CD4-positive, alpha-beta T cell treated with Interleukin-4 for 4 hours (primary cell): ENCODE measurements around the gene MAPK14.
"Not testable (repeated sequence)": the region's sequence is repeated elsewhere in the genome, so short reads cannot be mapped to it uniquely, and the experiment has no call there.

Source experiments
- DNase-seq: peaks from one replicate; pipeline ENCODE4 v3.0.0-alpha.2; 2020

Gene MAPK14

DNA sequence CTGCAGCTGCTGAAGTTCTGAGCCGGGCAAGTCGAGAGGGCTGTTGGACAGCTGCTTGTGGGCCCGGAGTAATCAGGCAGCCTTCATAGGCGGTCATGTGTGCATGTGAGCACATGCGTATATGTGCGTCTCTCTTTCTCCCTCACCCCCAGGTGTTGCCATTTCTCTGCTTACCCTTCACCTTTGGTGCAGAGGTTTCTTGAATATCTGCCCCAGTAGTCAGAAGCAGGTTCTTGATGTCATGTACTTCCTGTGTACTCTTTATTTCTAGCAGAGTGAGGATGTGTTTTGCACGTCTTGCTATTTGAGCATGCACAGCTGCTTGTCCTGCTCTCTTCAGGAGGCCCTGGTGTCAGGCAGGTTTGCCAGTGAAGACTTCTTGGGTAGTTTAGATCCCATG, 81.5 kb downstream of the MAPK14 start:
- DNase-seq = peak; percentile 49

DNA sequence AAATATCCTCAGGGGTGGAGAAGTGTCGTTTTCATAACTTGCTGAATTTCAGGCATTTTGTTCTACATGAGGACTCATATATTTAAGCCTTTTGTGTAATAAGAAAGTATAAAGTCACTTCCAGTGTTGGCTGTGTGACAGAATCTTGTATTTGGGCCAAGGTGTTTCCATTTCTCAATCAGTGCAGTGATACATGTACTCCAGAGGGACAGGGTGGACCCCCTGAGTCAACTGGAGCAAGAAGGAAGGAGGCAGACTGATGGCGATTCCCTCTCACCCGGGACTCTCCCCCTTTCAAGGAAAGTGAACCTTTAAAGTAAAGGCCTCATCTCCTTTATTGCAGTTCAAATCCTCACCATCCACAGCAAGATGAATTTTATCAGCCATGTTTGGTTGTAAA, 82.4 kb downstream of the MAPK14 start:
- DNase-seq = no peak

DNA sequence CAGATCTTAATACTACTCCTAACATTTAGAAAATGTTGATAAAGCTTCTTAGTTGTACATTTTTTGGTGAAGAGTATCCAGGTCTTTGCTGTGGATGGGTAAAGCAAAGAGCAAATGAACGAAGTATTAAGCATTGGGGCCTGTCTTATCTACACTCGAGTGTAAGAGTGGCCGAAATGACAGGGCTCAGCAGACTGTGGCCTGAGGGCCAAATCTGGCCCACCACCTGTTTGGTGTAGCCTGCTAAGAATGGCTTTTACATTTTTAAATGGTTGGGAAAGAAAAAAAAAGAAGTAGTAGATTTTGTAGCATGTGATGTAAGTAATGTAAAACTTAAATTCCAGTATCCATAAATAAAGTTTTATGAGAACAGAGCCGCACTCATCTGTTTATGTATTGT, 83.3 kb downstream of the MAPK14 start:
- no peak for DNase-seq

DNA sequence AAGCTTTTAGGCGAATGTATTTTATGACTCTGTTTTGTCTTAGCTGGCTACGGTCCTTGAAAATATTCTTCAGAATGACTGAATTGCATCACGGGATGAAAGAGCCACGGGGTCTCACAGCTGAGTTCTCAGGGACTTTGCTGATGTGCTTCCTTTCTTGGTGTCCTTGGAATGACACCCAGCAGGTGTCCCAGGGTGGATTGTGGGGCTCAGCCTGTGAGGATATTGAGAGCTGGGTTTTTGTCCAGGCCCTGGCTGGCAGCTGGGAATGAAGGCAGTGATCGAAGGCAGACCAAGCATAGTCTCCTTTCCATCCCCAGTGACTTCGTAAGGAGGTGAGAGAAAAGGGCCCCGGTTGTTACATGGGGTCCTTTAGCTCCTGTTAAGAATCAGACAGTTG, 83.9 kb downstream of the MAPK14 start:
- DNase-seq = no peak

DNA sequence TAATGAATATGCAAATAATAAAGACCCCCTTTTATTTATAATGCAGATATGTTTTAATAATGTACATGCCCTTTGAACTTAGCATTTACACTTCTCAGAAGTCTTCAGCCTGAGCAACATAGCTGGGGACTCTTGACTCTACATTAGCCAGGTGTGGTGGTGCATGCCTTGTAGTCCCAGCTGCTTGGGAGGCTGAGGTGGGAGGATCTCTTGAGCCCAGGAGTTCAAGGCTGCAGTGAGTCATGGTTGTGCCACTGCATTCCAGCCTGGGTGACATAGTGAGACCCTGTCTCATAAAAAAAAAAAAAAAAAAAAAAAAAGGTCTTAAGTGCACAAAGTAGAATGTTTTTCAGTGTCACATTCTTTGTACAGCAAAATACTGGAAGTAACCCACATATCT, 85.4 kb downstream of the MAPK14 start:
- no peak for DNase-seq

DNA sequence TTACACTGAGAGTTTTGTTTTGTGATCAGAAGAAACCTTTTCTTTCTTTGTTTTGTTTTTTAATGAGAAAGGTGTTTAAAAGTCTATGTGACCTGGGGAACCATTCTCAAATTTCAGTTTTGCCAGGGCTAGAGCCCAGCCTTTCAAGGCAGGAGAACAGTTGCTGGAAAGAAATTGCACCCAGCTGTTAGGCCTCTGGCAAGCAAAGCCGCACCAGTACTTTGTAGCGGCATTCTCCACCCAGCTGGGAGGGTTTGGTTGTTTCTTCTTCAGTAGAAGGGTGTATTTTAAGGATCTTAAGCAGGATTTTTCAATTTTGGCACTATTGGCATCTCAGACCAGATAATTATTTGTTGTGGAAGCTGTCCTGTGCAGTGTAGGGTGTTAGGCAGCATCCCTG, 86.1 kb downstream of the MAPK14 start:
- no peak for DNase-seq

DNA sequence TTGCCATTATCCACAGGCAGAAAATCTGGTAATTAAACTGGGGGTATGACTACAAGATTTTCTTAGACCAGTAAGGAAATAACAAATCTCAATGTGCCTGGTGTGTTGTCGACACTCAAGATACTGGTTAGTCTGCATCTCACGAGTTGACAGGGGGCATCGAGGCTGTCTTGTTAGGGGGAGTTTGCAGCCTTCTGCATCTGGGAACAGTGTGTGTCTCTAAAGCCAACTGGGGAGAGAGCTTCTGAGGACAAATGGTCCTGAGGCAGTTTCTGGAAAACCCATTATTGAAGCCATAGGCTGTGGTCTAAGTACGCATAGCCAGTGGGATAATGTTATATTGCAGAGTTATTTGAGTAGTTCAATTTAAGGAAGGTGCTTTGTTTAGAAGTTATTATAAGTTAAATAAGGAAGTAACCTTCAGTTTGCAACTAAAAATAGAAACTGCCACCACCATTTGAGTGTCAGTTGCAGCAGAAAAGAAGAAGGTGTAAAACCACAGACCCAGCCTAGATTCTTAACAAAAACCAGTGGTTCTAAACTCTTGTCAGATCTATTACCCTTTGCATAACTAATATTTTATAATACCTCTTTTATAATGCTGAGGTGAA, 87.3 kb downstream of the MAPK14 start:
- DNase-seq = peak; percentile 64

DNA sequence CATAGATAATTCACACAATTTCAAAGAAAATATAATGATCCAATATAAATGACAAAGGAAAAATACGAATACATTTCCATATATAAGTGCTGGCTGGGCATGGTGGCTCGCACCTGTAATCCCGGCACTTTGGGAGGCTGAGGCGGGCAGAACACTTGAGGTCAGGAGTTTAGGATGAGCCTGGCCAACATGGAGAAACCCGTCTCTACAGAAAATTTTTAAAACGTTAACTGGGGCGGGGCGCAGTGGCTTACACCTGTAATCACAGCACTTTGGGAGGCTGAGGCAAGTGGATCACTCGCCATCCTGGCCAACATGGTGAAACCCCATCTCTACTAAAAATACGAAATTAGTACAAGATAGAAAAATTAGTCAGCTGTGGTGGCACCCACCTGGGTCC, 87.8 kb downstream of the MAPK14 start:
- no peak for DNase-seq

DNA sequence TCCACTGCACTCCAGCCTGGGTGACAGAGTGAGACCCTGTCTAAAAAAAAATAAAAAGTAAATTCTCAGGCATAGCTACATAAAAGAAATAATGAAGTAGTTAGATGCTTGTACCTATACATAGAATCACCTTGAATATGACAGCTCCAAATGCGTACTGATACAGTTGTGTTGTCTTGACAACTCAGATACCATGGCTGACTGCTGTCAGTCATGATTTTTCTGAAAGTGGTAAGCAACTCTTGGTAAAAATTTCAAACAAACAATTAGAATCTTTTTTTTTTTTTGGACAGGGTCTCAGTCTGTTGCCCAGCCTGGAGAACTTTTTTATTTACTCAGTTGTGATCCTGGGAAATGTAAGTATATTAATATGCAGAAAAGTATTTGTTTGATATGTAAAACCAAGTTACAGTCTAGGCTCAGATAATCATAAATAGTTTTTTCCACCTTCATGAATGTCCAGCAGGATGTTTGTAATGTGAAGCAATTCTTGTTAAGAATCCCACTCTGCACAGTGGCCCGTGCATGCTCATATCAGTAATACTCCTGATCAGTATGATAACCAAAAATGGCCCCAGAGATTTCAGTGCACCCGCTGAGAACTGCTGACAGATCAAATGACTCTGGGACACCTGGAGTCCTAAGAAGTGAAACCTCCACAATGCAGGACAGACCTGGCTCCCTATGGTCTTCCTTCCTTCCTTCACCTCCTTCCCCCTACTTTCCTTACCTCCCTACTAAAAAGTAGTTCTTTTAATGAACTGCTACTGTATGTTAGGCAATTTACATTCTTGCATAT, 88.7 kb downstream of the MAPK14 start:
- DNase-seq = no peak

DNA sequence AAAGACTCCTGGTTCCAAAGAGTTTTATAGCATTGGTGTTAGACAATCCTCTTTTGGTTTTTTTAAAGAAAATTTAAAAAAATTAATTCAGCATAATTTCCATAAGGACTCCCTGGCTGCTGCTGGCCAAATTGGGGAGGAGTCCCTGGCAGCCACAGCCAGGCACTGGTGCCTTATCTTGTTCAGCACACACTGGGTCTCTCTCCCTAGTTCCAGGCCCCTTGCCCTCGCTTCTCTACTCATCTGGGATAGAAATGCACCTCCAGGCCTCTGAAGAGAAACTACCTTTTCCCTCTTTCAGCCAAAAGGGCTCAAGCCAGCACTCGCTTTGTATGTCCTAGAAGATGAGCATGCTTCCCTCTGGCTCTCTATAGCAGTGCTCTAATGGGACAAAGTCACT, 89.3 kb downstream of the MAPK14 start:
- no peak for DNase-seq

DNA sequence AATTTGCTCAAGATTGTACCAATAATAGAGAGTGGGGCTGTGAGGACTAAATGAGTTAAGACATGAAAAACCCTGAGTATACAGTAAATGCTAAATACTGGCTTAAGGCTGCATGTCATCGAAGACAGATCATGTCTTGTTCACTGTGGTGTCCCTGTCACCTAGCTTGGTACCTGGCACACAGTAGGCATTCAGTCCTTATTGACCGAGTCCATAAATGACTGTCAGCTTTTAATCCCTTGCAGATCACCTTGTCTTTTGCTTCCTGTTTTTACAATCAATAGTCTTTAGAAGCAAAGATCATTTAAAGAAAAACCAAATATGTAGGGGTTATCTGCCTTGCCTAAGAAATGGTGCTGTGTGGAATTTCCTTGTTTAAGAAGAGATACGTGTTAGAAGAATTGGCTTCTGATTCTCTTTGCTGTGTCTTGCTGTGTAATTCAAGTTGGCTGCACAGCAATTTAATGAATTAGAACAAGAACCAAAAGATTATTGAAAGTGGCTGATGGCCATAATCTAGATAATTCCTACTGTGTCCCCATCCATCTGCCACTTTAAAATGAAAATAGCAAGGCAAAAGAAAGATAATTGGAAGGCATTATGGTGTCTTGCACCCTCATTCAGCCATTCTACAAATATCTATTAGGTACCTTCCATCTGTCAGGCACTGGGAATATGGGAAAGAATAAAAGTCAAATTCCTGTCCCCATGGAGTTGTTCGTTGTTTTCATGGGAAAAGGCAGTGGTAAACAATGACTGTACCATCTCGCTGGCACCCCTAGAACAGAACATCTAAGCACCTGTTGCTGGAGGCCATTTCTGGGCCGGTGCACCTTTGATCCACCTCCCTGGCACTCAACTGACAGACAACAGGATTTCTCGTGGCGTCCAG, 90.3 kb downstream of the MAPK14 start:
- DNase-seq = no peak

DNA sequence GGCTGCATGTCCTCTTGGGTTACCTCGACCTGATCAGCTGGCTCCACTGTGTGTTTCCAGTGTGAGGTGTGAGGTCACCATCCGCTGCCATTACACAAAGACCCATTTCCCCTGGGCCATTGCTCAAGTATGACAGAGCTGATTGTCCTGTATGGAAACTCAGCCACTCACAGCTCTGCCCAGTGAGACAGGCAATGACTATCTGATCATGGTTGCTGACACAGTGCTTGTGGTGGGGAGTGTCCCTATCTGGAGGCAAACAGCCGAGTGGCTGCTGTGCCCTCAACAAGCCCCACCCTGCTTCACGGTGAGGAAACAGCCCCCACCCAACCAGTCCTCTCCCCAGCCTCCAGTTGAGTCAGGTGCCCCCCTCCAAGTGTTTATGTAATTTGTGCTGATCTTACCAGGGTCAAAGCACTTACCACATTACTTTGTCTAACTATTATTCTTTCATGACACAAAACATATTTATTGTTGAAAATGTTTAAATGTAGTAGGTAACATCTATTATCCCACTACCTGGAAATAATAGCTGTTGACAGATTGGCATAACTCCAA, 91.0 kb downstream of the MAPK14 start:
- DNase-seq = peak; percentile 88

DNA sequence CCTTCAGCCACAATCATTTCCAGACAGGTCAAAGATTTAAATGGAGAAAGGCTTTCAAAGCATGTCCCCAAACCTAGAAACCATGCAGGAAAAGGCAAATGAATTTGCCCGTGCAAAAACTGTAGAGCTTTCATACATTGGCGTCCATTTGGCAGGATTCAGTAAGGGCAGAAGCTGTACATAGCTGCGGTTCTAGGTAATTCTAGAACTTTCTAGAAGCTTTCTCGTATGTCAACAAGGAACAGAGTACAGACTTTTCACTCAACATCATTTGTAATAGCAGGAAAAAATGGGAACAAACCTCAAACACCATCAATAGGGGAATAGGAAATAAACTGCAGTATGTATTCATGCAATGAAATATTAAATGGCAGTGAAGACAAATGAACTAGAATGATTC, 91.6 kb downstream of the MAPK14 start:
- DNase-seq = no peak

DNA sequence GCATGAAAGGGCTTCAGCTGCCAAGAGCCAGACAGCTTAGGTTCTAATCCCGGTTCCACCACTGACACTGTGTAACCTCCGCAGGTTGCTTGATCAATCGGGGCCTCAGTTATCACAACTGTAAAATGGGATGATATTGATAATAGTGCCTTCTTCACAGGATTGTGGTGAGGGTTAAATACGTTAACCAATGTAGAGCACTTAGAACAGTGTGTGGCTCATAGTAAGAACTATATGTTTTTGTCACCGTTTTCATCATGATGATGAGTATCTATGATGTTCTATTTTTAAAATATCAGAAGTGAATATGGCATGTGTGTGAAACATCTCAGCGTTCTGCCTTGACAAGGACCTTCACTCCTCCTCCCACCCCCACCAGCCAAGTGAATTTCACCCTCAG, 92.4 kb downstream of the MAPK14 start:
- no peak for DNase-seq

DNA sequence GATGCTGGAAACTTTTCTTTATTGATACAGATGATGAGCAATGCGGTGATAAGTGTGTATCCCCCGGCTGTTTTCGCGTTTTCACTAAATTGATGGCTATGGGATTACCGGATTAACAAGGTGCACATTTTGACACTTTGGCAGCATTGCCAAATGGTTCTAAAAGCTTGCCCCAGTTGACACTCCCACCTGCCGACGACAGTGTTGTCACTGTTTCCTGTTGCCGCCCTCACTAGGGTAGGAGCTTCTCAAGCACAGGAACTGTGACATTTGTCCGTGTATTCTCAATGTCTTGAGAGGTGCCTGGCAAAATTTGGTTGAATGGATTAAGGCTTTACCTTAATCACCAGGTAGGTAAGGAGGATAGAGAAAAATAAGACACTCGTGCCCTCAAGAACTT, 92.9 kb downstream of the MAPK14 start:
- peak; percentile 81 for DNase-seq

DNA sequence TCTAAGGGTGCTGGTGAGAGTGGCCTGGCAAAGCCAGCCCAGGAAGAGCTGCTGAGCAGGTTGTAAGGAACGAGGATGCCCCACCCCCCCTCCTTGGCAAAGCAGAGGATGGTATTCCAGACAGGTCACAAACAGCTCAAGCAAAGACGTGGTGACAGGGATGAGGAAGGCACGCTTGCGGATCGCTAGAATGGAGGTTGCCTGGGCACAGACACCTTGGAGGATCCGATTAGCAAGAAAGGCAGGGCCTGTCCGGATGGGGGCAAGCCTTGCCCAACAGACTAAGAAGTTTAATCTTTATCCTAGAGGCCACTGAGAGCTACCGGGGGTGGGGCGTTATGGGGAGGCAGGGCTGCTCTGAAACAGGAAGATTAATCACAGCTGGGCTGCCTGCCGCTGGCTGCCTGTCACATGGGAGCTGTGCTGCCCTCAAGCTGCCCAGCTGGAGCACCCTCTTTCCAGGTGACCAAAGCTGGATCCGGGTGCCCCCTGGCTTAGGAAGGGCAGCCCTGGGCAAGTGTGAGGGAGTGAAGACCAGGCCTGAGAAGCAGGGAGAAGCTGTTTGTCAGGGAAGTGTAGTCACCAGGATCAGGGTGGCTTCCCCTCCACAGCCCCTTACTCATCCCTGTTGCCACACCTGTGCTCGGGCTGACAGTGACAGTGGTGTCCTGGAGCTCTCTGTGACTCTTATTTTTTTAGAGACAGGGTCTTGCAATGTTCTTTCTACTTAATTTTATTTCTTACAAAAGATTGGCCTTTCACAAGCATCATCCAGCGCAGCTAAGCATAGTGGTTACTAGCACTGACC, 93.6 kb downstream of the MAPK14 start:
- peak; percentile 61 for DNase-seq

DNA sequence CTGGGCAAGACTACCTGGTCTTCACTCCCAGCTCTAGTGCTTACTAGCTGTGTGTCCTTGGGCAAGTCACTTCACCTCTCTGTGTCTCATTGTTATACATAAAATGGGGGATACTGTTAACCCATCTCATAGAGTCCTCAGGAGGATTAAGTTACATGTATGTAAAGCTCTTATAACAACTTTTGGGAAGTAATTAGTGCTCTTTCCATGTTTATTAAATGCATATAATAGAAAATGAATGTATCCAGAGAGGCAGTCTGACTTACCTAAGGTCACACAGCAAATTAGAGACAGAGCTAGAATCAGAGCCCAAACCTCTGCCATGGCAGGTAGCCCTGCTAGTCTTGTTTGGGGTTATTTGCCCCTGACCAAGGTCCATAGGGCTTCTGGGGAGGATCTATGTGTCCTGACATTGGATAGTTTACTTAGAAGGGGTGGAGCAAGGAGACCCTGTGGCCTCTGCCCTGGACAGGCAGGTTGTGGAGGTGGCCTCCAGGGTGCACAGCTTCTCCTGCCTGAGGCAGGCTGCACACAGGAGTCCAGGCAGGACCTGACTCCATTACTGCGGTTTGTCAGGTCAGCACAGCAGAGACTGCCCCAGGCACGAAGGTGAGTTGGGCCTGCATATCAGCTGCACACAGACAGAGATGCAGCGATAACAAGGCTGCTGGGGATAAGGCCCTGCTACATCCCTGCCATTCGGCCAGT, 94.3 kb downstream of the MAPK14 start:
- no peak for DNase-seq

DNA sequence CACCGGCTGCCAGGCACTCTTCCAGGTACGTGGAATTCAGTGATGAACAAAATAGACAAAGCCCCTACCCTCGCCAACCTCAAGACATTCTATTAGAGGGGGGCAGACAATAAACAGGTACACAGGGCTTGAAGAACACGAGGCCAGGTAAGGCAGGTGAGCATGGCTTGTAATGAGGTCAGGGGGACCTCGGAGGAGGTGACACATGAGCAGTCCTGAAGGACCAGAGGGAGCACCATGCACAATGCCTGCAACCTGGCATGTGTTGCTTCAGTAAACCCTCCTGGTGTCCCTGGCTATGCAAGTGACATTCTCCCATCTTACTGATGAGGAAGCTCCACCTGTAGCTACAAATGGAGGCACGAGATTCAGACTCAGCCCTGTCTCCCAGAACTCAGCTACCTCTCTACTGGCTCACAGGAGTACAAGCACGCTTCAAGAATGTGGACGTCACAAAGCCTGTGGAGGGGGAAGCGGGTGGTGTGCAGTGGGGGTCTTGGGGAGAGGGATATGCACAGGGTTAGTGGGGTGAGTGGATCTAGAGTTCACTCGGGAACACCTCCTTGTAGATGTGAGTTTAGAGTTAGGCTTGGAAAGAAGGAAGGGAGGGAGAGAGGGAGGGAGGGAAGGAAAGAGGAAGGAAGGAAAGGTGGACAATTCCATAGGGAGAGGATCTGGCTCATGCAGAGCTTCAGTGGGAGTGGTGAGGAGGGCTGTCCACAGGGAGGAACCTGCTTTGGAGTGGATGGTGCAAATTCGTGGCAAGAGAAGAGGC, 95.1 kb downstream of the MAPK14 start:
- no peak for DNase-seq

DNA sequence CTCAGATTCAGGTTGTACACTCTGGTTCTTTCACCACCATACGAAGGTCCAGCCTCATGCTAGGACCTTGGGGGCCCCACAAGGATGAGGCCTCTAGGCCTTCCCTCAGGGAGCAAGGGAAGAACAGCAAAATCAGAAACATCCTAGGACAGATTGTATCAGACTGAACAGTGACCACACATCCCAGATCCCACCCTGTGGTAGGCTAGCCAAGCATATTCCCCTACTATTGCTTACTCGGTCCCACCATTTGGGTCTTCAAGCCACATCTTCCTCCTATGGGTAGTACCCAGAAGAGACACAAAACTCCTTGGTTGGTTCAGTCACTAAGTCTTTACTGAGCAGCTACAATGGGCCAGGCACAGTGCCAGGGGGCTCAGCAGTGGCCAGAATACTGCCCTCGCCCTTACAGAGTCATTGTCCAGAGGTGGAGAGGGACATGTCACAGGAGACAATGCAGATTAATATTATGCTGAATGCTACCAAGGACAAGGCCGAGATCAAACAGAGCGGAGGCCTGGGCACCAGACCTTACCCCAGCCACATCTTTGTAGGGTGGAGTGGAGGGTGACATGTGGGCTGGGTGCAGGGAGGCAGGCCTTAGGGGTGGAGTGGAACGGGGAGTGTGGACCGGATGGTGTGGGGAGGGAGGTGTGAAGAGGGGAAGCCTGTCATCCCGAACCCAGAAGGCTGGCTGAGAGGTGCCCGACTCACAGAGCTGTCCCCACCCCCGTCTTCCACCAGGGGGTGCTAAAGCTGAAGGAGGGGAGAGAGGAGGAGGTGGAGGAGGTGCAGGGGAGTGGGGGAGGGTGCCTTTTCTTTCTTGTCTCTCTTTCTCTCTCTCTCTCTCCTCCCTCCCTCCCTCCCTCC, 95.9 kb downstream of the MAPK14 start:
- DNase-seq = peak; percentile 92

DNA sequence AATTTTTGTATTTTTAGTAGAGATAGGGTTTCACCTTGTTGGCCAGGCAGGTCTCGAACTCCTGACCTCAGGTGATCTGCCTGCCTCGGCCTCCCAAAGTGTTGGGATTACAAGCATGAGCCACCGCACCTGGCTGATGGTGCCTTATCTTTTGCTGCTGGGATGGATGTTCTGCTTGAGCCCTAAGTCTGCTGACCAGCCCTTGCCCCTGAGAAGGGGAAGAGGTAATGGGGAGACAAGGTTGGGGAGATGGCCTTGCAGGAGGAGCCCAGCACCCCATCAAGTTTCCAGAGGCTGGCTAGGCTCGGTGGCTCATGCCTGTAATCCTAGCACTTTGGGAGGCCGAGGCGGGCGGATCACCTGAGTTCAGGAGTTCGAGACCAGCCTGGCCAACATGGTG, 96.7 kb downstream of the MAPK14 start:
- not testable (repeated sequence) for DNase-seq
